HAP-1 (cell line): ENCODE results near the gene RWDD3.
A peak's percentile ranks its signal among the peaks of the same experiment; 100 is the strongest.

Experiments
- DNase-seq, 2 experiments: peaks; one replicate each; pipeline ENCODE4 v3.0.0-alpha.2; 2016 to 2020; ENCODE audit warnings: low spot score in 2 of 2
- H3K27me3 ChIP-seq: fragments of 250-450 bp; sonication (Bioruptor Pico); 2 replicates; pipeline ENCODE4 v1.5.1; 2020; ENCODE audit warnings: low read depth, mild to moderate bottlenecking, moderate library complexity
- H3K36me3 ChIP-seq: fragments of 250-450 bp; sonication (Bioruptor Pico); replicated peaks from 2 replicates; pipeline ENCODE4 v1.5.1; 2020; ENCODE audit warnings: mild to moderate bottlenecking
- H3K4me1 ChIP-seq: fragments of 250-450 bp; sonication (Bioruptor Pico); 2 replicates; pipeline ENCODE4 v1.5.1; 2020; ENCODE audit warnings: mild to moderate bottlenecking
- H3K4me3 ChIP-seq: fragments of 250-450 bp; sonication (Bioruptor Pico); 2 replicates; pipeline ENCODE4 v1.5.1; 2020; ENCODE audit warnings: mild to moderate bottlenecking, moderate library complexity
- H3K9me3 ChIP-seq: fragments of 250-450 bp; sonication (Bioruptor Pico); 2 replicates; pipeline ENCODE4 v1.5.1; 2020; ENCODE audit warnings: mild to moderate bottlenecking, moderate library complexity
- in situ Hi-C: fragments of 300-500 bp; cut with MboI; formaldehyde crosslinking; loops from 3 replicates; pipeline ENCODE4 v1.14.3; 2020; ENCODE audit warnings: low sequenced_read_pairs, inconsistent platforms, mixed read lengths

The RWDD3 gene

GRCh38 chr1:95278173-95279006 is 44.4 kb downstream of the RWDD3 start:
- no peaks in the 10 kb centered on the region for H3K9me3 ChIP-seq
- no peak for DNase-seq
- no peaks in the 10 kb centered on the region for H3K36me3 ChIP-seq
- in situ Hi-C loops, result no loop called here
- H3K27me3 ChIP-seq, result no peaks in the 10 kb centered on the region
- H3K4me1 ChIP-seq, result peaks cover 39% of the 10 kb centered on the region
- H3K4me3 ChIP-seq, result no peak overlapping the region

GRCh38 chr1:95281781-95282517 is 47.9 kb downstream of the RWDD3 start:
- no peaks in the 10 kb centered on the region for H3K36me3 ChIP-seq
- H3K4me3 ChIP-seq, result no peak overlapping the region
- DNase-seq, result peak in 1 of 2 experiments; percentile 96
- no peaks in the 10 kb centered on the region for H3K27me3 ChIP-seq
- in situ Hi-C loops, result no loop called here
- no peaks in the 10 kb centered on the region for H3K9me3 ChIP-seq
- peaks cover 39% of the 10 kb centered on the region for H3K4me1 ChIP-seq

GRCh38 chr1:95282518-95282895 is 48.5 kb downstream of the RWDD3 start:
- no peak overlapping the region for H3K4me3 ChIP-seq
- H3K36me3 ChIP-seq, result no peaks in the 10 kb centered on the region
- no peaks in the 10 kb centered on the region for H3K9me3 ChIP-seq
- peak in 1 of 2 experiments; percentile 90 for DNase-seq
- in situ Hi-C loops, result no loop called here
- peaks cover 39% of the 10 kb centered on the region for H3K4me1 ChIP-seq
- H3K27me3 ChIP-seq, result no peaks in the 10 kb centered on the region

- DNase-seq, result no peak
- H3K4me1 ChIP-seq, result peaks cover 39% of the 10 kb centered on the region
- no peaks in the 10 kb centered on the region for H3K27me3 ChIP-seq
- in situ Hi-C loops, result no loop called here
- H3K36me3 ChIP-seq, result no peaks in the 10 kb centered on the region
- H3K4me3 ChIP-seq, result no peak overlapping the region
- H3K9me3 ChIP-seq, result no peaks in the 10 kb centered on the region
Observed at GRCh38 chr1:95284420-95284819, 50.4 kb downstream of the RWDD3 start.

GRCh38 chr1:95286479-95286878 is 52.5 kb downstream of the RWDD3 start:
- Histone ChIP-seq H3K9me3 (no peaks in the 10 kb centered on the region), H3K4me3 (no peak overlapping the region), H3K27me3 (no peaks in the 10 kb centered on the region), H3K36me3 (no peaks in the 10 kb centered on the region), H3K4me1 (peaks cover 19% of the 10 kb centered on the region)
- no peak for DNase-seq
- in situ Hi-C loops, result no loop called here

- H3K4me1 ChIP-seq, result peaks cover 13% of the 10 kb centered on the region
- H3K9me3 ChIP-seq, result no peaks in the 10 kb centered on the region
- in situ Hi-C loops, result no loop called here
- DNase-seq, result peak in 1 of 2 experiments; percentile 26
- no peaks in the 10 kb centered on the region for H3K36me3 ChIP-seq
- H3K27me3 ChIP-seq, result no peaks in the 10 kb centered on the region
- H3K4me3 ChIP-seq, result no peak overlapping the region
Observed at GRCh38 chr1:95287081-95287480, 53.1 kb downstream of the RWDD3 start.

- Histone ChIP-seq H3K4me3 (no peak overlapping the region), H3K4me1 (peaks cover 6% of the 10 kb centered on the region), H3K27me3 (no peaks in the 10 kb centered on the region), H3K9me3 (no peaks in the 10 kb centered on the region), H3K36me3 (no peaks in the 10 kb centered on the region)
- in situ Hi-C loops, result no loop called here
- no peak for DNase-seq
Observed at GRCh38 chr1:95287825-95288224, 53.8 kb downstream of the RWDD3 start.
